ENCODE data around the gene USP5.
A peak's percentile ranks its signal among the peaks of the same experiment; 100 is the strongest.

The USP5 gene

GRCh38 chr12:6912164-6912935 is 60.4 kb downstream of the USP5 start:
- H3K9me3 ChIP-seq (ENCODE audit: control insufficient read depth, insufficient read depth, low read length) = no peaks in the 10 kb centered on the region
- no peak overlapping the region for H3K4me3 ChIP-seq (ENCODE audit: low read depth, low read length)
- H3K27ac ChIP-seq (ENCODE audit: low read depth, low read length) = no peak overlapping the region
- peaks cover 17% of the 10 kb centered on the region for H3K36me3 ChIP-seq (ENCODE audit: control insufficient read depth, insufficient read depth, low read length)
- peaks cover 12% of the 10 kb centered on the region for H3K4me1 ChIP-seq (ENCODE audit: control insufficient read depth, insufficient read depth, low read length)
- H3K9ac ChIP-seq (ENCODE audit: low read depth, low read length) = no peak overlapping the region
- peaks cover 6% of the 10 kb centered on the region for H3K27me3 ChIP-seq (ENCODE audit: control insufficient read depth, insufficient read depth, low read length)

- Histone ChIP-seq H3K27ac (ENCODE audit: low read depth, low read length) (peak within 1 kb of the TSS; percentile 10), H3K9ac (ENCODE audit: low read depth, low read length) (no peak within 1 kb of the TSS), H3K4me3 (ENCODE audit: low read depth, low read length) (peak within 1 kb of the TSS; percentile 73), H3K27me3 (ENCODE audit: control insufficient read depth, insufficient read depth, low read length) (peaks cover 6% of the 10 kb centered on the region), H3K4me1 (ENCODE audit: control insufficient read depth, insufficient read depth, low read length) (peaks cover 12% of the 10 kb centered on the region), H3K9me3 (ENCODE audit: control insufficient read depth, insufficient read depth, low read length) (no peaks in the 10 kb centered on the region), H3K36me3 (ENCODE audit: control insufficient read depth, insufficient read depth, low read length) (peaks cover 30% of the 10 kb centered on the region)
Observed at GRCh38 chr12:6914246-6914946, 62.4 kb downstream of the USP5 start, which contains the start of gene ENO2. Gene ENO2 (plus strand): TSS chr12:6914580. CDS start chr12:6915833, 1,253 bp downstream.

- H3K4me3 ChIP-seq (ENCODE audit: low read depth, low read length) = peak overlapping the region; percentile 73
- peak overlapping the region; percentile 10 for H3K27ac ChIP-seq (ENCODE audit: low read depth, low read length)
- peaks cover 6% of the 10 kb centered on the region for H3K27me3 ChIP-seq (ENCODE audit: control insufficient read depth, insufficient read depth, low read length)
- no peak overlapping the region for H3K9ac ChIP-seq (ENCODE audit: low read depth, low read length)
- H3K4me1 ChIP-seq (ENCODE audit: control insufficient read depth, insufficient read depth, low read length) = peaks cover 12% of the 10 kb centered on the region
- H3K36me3 ChIP-seq (ENCODE audit: control insufficient read depth, insufficient read depth, low read length) = peaks cover 38% of the 10 kb centered on the region
- H3K9me3 ChIP-seq (ENCODE audit: control insufficient read depth, insufficient read depth, low read length) = no peaks in the 10 kb centered on the region
Observed at GRCh38 chr12:6914947-6915788, 63.2 kb downstream of the USP5 start.

- Histone ChIP-seq H3K27me3 (ENCODE audit: control insufficient read depth, insufficient read depth, low read length) (peaks cover 6% of the 10 kb centered on the region), H3K36me3 (ENCODE audit: control insufficient read depth, insufficient read depth, low read length) (peaks cover 41% of the 10 kb centered on the region), H3K4me3 (ENCODE audit: low read depth, low read length) (peak overlapping the region; percentile 73; the same call in 1 of the 2 replicates), H3K9me3 (ENCODE audit: control insufficient read depth, insufficient read depth, low read length) (no peaks in the 10 kb centered on the region), H3K4me1 (ENCODE audit: control insufficient read depth, insufficient read depth, low read length) (peaks cover 12% of the 10 kb centered on the region), H3K27ac (ENCODE audit: low read depth, low read length) (no peak overlapping the region), H3K9ac (ENCODE audit: low read depth, low read length) (no peak overlapping the region)
Observed at GRCh38 chr12:6915789-6916285, 63.9 kb downstream of the USP5 start.

All from HUES48 (cell line).